Activated CD4-positive, CD25-positive, alpha-beta regulatory T cell treated with anti-CD3 and anti-CD28 coated beads, Interleukin-2, amount 50 U/mL, for 16 hours (primary cell): Measurements from ENCODE around the gene HLA-G.
"Not testable (repeated sequence)": the region's sequence is repeated elsewhere in the genome, so short reads cannot be mapped to it uniquely, and the experiment has no call there.

Experiments
- DNase-seq: peaks from one replicate; pipeline ENCODE4 v3.0.0-alpha.2; 2020; ENCODE audit warnings: low read depth, low spot score

Gene HLA-G

DNA sequence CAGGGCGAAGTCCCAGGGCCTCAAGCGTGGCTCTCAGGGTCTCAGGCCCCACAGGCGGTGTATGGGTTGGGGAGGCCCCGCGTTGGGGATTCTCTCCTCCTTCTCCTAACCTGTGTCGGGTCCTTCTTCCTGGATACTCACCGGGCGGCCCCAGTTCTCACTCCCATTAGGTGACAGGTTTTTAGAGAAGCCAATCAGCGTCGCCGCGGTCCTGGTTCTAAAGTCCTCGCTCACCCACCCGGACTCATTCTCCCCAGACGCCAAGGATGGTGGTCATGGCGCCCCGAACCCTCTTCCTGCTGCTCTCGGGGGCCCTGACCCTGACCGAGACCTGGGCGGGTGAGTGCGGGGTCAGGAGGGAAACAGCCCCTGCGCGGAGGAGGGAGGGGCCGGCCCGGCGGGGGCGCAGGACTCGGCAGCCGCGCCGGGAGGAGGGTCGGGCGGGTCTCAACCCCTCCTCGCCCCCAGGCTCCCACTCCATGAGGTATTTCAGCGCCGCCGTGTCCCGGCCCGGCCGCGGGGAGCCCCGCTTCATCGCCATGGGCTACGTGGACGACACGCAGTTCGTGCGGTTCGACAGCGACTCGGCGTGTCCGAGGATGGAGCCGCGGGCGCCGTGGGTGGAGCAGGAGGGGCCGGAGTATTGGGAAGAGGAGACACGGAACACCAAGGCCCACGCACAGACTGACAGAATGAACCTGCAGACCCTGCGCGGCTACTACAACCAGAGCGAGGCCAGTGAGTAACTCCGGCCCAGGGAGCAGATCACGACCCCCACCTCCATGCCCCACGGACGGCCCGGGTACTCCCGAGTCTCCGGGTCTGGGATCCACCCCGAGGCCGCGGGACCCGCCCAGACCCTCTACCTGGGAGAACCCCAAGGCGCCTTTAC lies at the start of gene HLA-G:
HLA-G (plus strand) TSS at position 247 of the 892 bp plus-strand sequence; CDS start at position 267, 20 bp downstream.
- no peak for DNase-seq

DNA sequence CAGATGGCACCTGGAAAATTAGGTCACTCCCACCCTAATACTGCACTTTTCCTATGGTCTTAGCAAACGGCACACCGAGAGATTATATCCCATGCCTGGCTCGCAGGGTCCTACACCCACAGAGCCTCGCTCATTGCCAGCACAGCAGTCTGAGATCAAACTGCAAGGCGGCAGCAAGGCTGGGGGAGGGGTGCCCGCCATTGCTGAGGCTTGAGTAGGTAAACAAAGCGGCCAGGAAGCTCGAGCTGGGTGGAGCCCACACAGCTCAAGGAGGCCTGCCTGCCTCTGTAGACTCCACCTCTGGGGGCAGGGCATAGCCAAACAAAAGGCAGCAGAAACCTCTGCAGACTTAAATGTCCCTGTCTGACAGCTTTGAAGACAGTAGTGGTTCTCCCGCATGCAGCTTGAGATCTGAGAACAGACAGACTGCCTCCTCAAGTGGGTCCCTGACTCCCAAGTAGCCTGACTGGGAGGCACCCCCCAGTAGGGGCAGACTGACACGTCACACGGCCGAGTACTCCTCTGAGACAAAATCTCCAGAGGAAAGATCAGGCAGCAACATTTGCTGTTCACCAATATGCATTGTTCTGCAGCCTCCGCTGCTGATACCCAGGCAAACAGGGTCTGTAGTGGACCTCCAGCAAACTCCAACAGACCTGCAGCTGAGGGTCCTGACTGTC lies 47.5 kb upstream of the HLA-G start:
- not testable (repeated sequence) for DNase-seq

DNA sequence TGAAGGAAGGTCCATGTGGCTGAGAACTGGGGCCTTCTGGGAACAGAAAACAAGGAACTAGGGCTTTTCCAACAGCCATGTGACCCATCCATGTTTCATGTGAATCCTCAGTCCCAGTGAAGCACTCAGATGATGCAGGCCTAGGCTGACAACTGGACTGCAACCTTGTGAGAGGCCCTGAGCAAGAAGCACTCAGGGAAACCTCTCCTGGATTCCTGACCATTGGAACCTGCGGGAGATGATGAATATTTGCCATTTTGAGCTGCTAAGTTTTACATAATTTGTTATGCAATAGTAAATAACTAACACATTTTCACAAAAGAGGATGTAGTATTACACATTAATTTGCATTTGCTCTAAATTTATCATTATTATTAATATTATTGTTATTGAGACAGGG lies 38.4 kb upstream of the HLA-G start:
- no peak for DNase-seq

DNA sequence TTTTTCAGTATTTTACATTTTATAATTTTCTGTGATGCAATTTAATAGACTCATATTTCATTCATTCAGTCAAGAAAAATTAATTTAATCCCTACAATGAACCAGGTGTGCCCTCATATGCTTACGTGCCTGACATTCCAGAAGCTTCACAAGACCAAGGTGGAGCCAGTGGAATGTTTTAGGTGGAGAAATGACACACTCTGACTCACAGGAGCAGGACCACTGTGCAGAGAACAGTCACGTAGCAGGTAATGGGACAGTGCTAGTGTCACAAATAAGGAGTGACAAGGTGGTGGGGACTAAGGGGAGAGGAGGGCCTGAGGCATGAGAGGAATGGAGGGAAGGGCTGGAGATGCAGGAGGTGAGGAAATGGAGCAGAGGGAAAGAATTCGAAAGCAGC lies 37.0 kb upstream of the HLA-G start:
- no peak for DNase-seq

DNA sequence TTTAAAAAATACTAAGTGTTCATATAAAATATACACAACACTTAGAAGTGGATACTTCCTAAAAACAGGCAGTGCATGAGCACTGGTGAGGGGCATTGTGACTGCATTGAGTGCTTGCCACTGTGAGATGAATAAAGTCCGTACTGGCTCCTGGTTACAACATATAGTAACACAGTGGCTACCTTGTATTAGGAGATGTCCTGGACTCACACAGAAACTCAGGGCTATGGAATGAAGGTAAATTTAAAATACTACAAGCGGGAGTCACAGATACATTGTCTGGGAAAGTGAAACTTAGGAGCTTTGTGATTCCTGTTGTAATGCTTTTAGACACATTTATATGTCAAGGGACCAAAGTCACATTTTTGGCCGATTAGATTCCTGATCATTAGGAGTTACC lies 36.5 kb upstream of the HLA-G start:
- no peak for DNase-seq

DNA sequence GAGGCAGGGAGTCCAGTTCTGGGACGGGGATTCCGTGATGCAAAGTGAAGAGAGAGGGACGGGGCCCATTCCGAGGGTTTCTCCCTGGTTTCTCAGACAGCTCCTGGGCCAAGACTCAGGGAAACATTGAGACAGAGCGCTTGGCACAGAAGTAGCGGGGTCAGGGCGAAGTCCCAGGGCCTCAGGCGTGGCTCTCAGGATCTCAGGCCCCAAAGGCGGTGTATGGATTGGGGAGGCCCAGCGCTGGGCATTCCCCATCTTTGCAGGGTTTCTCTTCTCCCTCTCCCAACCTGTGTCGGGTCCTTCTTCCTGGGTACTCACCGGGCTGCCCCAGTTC lies 35.9 kb upstream of the HLA-G start:
- no peak for DNase-seq

DNA sequence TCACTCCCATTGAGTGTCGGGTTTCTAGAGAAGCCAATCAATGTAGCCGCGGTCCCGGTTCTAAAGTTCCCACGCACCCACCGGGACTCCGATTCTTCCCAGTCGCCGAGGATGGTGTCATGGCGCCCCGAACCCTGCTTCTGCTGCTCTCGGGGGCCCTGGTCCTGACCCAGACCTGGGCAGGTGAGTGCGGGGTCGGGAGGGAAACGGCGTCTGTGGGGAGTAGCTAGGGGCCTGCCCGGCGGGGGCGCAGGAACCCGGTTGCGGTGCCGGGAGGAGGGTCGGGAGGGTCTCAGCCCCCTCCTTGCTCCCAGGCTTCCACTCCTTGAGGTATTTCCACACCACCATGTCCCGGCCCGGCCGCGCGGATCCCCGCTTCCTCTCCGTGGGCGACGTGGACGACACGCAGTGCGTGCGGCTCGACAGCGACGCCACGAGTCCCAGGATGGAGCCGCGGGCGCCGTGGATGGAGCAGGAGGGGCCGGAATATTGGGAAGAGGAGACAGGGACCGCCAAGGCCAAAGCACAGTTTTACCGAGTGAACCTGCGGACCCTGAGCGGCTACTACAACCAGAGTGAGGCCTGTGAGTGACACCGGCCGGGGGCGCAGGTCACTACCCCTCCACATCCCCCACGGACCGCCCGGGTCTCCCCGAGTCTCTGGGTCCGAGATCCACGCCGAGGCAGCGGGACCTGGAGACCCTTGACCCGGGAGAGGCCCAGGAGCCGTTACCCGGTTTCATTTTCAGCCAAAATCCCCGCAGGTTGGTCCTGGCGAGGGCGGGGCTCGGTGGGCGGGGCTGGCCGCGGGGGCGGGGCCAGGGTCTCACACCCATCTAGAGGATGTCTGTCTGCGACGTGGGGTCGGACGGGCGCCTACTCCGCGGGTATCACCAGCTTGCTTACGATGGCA lies 35.2 kb upstream of the HLA-G start:
- DNase-seq: peak; percentile 42

DNA sequence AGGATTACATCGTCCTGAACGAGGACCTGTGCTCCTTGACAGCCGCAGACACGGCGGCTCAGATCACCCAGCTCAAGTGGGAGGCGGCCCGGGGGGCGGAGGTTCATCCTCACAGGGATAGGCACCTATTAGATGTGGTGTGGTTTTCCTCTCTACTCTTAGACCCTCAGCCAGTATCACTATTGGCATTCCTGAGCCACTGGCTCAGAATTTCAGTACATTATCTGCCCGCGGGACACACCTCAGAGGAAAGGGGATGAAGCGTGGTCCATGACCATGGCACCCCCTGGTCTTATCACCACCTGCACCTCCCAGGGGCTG lies 34.6 kb upstream of the HLA-G start:
- no peak for DNase-seq

DNA sequence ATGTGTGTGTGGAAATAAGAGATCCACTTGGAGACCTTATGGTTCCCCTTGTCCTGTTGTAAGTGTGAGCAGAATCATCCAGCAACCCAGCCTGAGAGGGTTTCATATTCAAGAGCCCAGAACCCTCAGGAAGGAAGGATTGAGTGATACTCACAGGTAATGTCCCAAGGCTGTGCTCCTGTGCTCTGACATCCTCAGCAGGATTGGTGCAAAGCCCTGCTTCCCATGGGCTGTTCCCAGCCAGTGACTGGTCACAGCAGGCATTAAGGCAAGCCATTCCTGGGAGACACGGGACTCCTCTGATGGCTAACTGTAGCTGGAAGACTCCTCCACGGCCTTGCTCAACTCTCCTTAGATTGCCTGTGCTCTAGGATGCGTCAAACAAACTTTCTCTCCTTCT lies 33.8 kb upstream of the HLA-G start:
- no peak for DNase-seq

DNA sequence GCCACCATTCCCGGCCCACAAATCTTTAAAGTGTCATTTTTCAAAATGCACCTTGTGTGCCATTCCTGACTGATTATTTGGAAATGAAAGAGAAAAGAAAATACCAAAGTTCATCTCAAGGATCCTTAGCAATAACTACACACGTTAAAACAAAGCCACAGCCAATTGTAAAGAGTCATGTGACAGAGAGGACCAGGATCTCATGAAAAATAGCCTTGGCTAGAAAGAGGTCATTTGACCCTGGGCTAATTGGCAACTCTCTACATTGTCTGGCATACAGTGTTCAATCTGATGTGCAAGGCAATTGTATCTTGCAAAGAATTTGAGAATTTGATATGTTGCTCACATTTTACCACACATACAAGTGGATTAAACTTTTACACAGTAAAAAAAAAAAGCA lies 31.6 kb upstream of the HLA-G start:
- no peak for DNase-seq

DNA sequence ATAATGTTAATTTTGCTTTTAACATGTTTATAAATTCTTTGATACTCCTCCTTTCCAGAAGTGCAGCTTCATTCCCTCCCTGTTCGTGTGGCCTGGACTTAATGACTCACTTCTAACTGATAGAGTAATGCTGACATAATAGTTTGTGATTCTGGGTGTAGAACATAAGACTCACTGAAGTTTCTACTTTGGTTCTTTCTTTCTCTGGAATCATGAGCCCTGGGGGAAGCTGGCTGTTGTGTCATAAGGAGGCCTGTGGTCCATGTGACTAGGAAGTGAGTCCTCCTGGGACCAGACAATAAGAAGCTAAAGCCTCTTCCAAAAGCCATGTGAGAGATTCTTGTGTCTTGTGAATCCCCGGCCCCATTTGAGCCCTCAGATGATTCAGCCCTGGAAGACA lies 30.5 kb upstream of the HLA-G start:
- no peak for DNase-seq

DNA sequence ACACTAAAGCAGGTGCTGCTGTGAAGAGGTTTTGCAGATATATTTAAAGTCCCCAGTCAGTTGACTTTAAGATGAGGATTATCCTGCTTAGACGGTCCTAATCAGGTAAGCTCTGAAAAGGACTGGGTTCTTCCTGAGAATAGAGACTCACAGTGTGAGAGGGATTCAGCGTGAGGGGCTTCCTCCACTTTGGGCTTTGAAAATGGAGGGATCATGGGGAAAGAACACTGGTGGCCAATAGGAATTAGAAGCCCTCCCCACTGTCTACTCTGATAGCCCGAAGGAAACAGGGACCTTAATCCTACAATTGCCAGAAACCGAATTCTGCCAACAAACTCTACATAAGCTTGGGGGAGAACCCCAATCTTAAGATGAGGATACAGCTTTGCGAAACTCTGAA lies 29.7 kb upstream of the HLA-G start:
- DNase-seq: no peak

DNA sequence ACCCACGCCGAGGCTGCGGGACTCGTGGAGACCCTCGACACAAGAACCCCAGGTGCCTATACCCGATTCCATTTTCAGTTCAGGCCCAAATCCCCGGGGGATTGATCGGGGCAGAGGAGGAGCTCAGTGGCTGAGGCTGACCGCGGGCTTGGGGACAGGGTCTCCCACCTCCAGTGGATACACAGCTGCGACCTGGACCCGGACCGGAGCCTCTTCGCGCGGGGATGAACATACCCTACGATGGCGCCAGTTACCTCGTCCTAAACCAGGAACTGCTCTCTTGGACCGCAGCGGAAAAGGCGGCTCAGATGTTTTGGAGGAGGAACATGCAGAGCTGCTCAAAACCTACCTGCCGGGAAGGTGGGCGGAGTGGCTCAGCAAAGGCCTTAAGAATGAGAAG lies 27.4 kb upstream of the HLA-G start:
- DNase-seq: no peak

DNA sequence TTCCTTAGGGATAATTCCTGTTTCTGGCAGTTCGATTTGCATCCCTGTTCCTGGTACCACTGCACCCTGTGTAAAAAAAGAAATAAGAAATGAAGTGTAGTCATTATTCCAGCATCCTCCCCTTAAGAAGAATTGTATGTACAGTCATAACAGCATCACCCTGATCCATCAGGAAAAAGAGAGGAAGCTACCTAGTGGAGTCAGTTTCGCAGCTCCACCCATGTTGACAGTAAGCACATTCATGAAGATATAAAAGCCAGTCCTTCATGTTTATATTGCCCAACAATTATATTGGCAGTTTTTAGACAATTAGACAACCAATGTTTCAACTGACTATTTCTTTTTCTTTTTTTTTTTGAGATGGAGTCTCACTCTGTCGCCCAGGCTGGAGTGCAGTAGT lies 21.2 kb upstream of the HLA-G start:
- no peak for DNase-seq

DNA sequence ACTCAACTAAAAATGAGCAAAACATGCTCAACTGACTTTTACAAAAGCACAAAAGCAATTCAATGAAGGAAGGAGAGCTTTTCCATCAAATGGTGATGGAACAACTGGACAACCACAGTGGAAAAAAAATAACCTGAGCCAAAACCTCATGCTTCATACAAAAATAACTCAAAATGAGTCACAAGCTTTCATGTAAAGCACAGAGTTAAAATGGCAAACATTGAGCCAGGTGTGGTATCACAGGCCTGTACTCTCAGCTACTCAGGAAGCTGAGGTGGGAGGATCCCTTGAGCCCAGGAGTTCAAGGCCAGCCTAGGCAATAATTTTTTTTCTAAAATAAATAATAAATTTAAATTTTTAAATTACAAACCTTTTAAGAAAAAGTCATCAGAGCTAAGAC lies 18.4 kb upstream of the HLA-G start:
- no peak for DNase-seq

DNA sequence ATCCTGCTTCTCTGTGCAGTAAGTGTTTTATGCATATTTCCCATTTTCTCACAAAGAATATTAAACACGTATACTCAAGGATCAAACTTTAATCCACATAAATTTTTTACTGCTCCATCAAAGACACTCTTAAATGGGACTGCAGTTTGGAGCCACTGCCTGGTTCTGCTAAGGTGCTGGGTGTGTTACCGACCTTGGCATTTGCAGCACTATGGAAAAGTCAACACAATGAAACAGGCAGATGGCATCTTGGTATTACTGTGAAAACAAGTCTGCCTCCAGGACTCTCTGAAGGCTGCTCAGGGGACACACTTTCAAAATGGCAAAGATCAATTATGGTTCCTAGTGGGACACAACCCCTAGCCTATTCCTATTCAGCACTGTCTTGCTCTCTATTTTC lies 17.3 kb upstream of the HLA-G start:
- no peak for DNase-seq

DNA sequence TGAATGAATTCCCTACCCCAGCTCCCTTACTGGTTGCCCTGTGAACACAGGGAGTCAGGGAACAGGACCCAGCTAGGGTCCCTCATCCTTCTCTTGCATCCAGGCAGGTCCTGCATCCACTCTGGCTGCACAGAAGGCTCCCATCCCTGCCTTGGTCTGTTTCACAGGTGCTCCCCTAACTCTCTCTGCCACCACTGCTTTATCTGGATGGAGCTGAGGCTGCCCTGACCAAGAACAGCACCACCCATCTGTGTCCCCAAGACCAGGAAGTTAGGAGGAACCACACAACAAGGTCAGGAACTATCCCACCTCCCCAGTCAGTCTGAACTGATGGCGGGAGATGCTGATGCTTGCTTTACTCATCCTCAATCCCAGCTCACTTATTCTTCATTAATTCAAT lies 16.2 kb upstream of the HLA-G start:
- DNase-seq: no peak

DNA sequence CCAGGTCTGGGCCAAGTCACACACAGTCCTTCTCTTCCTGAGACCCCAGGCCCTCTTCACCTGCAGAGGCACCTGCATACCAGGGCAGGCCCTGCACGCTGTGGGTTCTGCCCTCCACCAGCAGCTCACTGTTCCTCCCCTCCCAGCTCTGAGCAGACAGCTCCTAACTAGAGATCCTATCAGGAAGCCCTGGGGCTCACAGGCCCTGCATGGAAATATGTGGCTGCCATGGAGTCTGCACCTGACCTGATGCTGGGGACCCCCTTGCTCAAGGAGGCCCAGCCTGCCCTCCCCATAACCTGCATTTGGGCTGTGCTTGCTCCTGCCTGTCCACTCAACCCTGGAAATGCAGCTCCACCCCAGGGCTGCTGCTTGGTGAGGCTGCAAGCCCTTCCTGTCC lies 14.6 kb upstream of the HLA-G start:
- DNase-seq: no peak

DNA sequence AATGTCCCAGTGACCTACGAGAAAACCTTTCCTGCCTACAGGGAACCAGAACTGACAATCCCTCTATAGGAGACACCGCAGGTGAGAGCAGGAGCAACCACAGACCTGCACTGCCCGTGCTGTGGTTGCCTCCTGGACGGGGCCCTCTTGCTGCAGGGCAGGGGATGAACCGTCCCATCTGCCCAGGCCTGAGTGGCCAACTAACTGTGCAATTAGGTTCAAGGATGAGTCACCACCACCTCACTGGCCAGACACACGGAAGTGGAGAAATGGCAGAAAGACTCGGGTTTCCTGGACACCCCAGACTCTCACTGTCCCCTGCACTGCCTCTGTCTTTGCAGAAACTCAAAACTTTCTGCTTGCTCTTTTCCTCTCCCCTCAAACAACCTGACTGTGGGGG lies 13.8 kb upstream of the HLA-G start:
- no peak for DNase-seq

DNA sequence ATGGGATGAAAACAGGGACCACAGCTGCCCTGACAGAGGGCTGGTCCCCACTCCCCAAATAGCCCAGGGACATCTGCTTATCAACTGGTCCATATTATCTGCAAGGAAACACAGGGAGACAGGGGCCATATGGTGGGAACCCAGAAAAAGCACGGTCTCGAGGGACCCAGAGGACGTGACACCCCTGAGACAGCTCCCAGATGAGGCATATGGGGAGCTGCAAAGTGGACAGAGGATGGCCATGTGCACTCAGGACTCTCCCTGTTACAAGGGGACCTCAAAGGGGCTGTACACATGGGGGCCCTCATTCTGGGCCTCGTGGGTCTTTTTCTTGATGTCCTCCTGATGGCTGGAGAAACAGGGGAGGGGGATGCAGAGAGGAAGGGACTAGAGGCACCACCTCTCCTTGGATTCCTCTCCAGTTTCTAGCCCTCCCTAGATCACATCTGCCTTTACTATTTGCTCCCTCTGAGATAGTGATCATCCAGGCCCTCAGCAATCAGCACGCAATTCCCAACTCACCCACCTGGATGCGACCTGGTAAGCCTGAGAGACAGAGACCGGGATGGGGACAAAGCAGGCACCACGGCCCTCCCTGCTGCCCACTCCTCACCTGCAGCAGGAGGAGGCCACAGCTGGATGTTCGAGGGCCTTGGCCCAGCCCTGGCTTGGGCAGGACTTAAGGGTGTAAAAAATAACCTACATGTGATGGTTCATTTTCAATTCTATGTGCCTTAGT lies 13.1 kb upstream of the HLA-G start:
- no peak for DNase-seq

DNA sequence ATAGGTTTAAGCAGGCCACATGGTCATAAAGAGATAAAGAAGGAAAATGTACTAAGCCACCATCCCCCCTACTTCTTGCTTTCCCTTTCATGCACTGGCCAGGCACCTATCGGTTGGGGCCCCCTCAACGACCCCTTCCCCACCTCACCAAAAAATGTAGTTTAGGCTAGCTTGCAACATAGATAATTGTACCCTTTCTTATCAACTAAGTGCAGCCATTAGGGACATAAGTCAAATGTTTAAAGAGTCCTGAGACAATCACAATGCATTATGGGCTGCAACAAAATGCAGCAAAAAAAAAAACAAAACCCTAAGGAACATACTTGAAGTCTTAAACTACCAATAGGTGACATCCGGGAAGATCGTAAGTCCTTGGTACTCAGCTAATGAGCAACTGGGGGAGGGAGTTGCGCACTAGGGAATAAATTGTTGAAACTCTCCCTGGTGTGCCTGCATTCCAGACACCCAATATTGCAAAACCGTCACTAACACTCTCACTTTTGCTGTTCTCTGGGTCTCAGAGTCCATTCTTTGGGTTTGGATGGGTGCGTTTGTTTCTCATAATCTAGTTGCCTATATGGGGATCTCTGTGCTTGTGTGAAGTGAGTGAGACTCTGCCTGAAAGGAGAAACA lies 12.4 kb upstream of the HLA-G start:
- no peak for DNase-seq
